Ascending aorta (tissue), 2 donors: ENCODE data around the gene OTX2. TPM values are rescaled to one million over a fixed set of nuclear protein-coding genes. Genes with fewer than 3 reads are reported as not detected.

Experiments used
- DNase-seq, 2 donors: peaks; one replicate each; pipeline ENCODE4 v3.0.0-alpha.2; 2019; ENCODE audit warnings: low spot score in 2 of 2
- H3K27ac ChIP-seq, 2 donors: fragments of 200-600 bp; sonication (generic); one replicate each; pipeline ENCODE4 v1.5.1; 2016 to 2017; ENCODE audit warnings: mild to moderate bottlenecking in 1 of 2
- H3K27me3 ChIP-seq: fragments of 200-600 bp; sonication (generic); one replicate; pipeline ENCODE4 v1.5.1; 2017
- H3K36me3 ChIP-seq, 2 donors: fragments of 200-600 bp; sonication (generic); one replicate each; pipeline ENCODE4 v1.5.1; 2016
- H3K4me1 ChIP-seq, 2 donors: fragments of 200-600 bp; sonication (generic); one replicate each; pipeline ENCODE4 v1.5.1; 2016 to 2017; ENCODE audit warnings: mild to moderate bottlenecking in 1 of 2
- H3K4me3 ChIP-seq, 2 donors: fragments of 200-600 bp; sonication (generic); one replicate each; pipeline ENCODE4 v1.5.1; 2016 to 2017; ENCODE audit warnings: mild to moderate bottlenecking in 1 of 2
- H3K9me3 ChIP-seq, 2 donors: fragments of 200-600 bp; sonication (generic); one replicate each; pipeline ENCODE4 v1.5.1; 2016
- CTCF ChIP-seq, 3 experiments: fragments of 200-600 bp in 2 of 3; fragments of 450-650 bp in 1 of 3; sonication (generic) in 2 of 3; IDR thresholded peaks; one replicate each; pipeline ENCODE4 v1.5.1; 2016 to 2019; ENCODE audit warnings: antibody characterized with exemption in 3 of 3, mild to moderate bottlenecking in 1 of 3, moderate library complexity in 1 of 3
- intact Hi-C: fragments of 100-400 bp; cut with DNase I; formaldehyde crosslinking; loops from one replicate; pipeline ENCODE4 v1.15.1; 2023
- total RNA-seq: library from RNA; depleted of rRNA; stranded (reverse); fragments of >200 nt; gene quantifications from one replicate; pipeline ENCODE4 v1.1.0, GENCODE V29; 2016

Gene OTX2
- total RNA-seq, 1 donor from 2014 or later: not detected

- Histone ChIP-seq H3K27ac (no peak overlapping the region), H3K36me3 (no peaks in the 10 kb centered on the region), H3K27me3 (no peaks in the 10 kb centered on the region), H3K4me3 (no peak overlapping the region), H3K4me1 (no peaks in the 10 kb centered on the region), H3K9me3 (no peaks in the 10 kb centered on the region)
- TF ChIP-seq CTCF (IDR thresholded peaks at IDR 0.05): no peak
- intact Hi-C loops: no loop called here
- no peak for DNase-seq
Observed at GRCh38 chr14:56826214-56826613, 15.9 kb upstream of the OTX2 start.

- Histone ChIP-seq H3K36me3 (no peaks in the 10 kb centered on the region), H3K9me3 (no peaks in the 10 kb centered on the region), H3K4me3 (no peak overlapping the region), H3K4me1 (no peaks in the 10 kb centered on the region), H3K27ac (no peak overlapping the region), H3K27me3 (peaks cover 4% of the 10 kb centered on the region)
- intact Hi-C loops: no loop called here
- no peak for DNase-seq
- no peak for TF ChIP-seq CTCF (IDR thresholded peaks at IDR 0.05)
Observed at GRCh38 chr14:56821805-56822610, 11.7 kb upstream of the OTX2 start.

GRCh38 chr14:56821177-56821576 is 10.9 kb upstream of the OTX2 start:
- Histone ChIP-seq H3K4me3 (no peak overlapping the region), H3K36me3 (no peaks in the 10 kb centered on the region), H3K27ac (no peak overlapping the region), H3K4me1 (no peaks in the 10 kb centered on the region), H3K9me3 (no peaks in the 10 kb centered on the region), H3K27me3 (peaks cover 4% of the 10 kb centered on the region)
- no peak for TF ChIP-seq CTCF (IDR thresholded peaks at IDR 0.05)
- intact Hi-C loops: no loop called here
- DNase-seq: no peak

GRCh38 chr14:56817396-56817921 is 7.2 kb upstream of the OTX2 start:
- Histone ChIP-seq H3K27ac (no peak overlapping the region), H3K4me3 (no peak overlapping the region), H3K36me3 (no peaks in the 10 kb centered on the region), H3K27me3 (peaks cover 4% of the 10 kb centered on the region), H3K9me3 (no peaks in the 10 kb centered on the region), H3K4me1 (no peaks in the 10 kb centered on the region)
- DNase-seq: no peak
- no peak for TF ChIP-seq CTCF (IDR thresholded peaks at IDR 0.05)
- intact Hi-C loops: no loop called here

- intact Hi-C loops: no loop called here
- peaks cover 8% of the 10 kb centered on the region for H3K27me3 ChIP-seq
Observed at GRCh38 chr14:56816574-56817391, 6.5 kb upstream of the OTX2 start.

More at GRCh38 chr14:56816574-56817391, 6.5 kb upstream of the OTX2 start:
- Histone ChIP-seq H3K9me3 (no peaks in the 10 kb centered on the region), H3K27ac (no peak overlapping the region), H3K36me3 (no peaks in the 10 kb centered on the region), H3K4me3 (no peak overlapping the region), H3K4me1 (no peaks in the 10 kb centered on the region)
- DNase-seq: no peak
- TF ChIP-seq CTCF (IDR thresholded peaks at IDR 0.05): no peak
